HepG2 (cell line): Measurements from ENCODE around the gene RABEP2. TPM values are rescaled to one million over a fixed set of nuclear protein-coding genes. Genes with fewer than 3 reads are reported as not detected.
A peak's percentile ranks its signal among the peaks of the same experiment; 100 is the strongest.

ENCODE experiments used
- ARNT ChIP-seq: fragments of 450-650 bp; IDR thresholded peaks from 2 replicates; pipeline ENCODE4 v1.6.1; 2017
- ATAD3A ChIP-seq: sonication (generic); formaldehyde crosslinking; IDR thresholded peaks from 2 replicates; pipeline ENCODE4 v1.4.0; 2020; ENCODE audit warnings: missing genetic modification reagents
- DMAP1 ChIP-seq: IDR thresholded peaks from 2 replicates; pipeline ENCODE4 v1.6.1; 2016
- FOXM1 ChIP-seq: sonication (generic); formaldehyde crosslinking; IDR thresholded peaks from 2 replicates; pipeline ENCODE4 v1.5.0; 2020; ENCODE audit warnings: missing genetic modification reagents
- GATA4 ChIP-seq: sonication (generic); IDR thresholded peaks from 2 replicates; pipeline ENCODE4 v1.6.1; 2016; ENCODE audit warnings: antibody characterized with exemption, low read depth, borderline replicate concordance
- KLF16 ChIP-seq, 2 experiments: sonication (generic) in 1 of 2; formaldehyde crosslinking in 1 of 2; IDR thresholded peaks; 2 replicates each; pipeline versions ENCODE4 v1.6.1 to v1.8.0; 2016 to 2023; ENCODE audit warnings: missing genetic modification reagents in 2 of 2, missing compliant biosample characterization in 1 of 2
- LCORL ChIP-seq, 2 experiments: fragments of 450-650 bp in 1 of 2; sonication (generic) in 1 of 2; formaldehyde crosslinking in 1 of 2; IDR thresholded peaks; 2 replicates each; pipeline versions ENCODE4 v1.5.0 to v1.6.1; 2017 to 2020; ENCODE audit warnings: antibody characterized with exemption in 1 of 2, missing genetic modification reagents in 1 of 2
- NFATC3 ChIP-seq: sonication (generic); formaldehyde crosslinking; IDR thresholded peaks from 2 replicates; pipeline ENCODE4 v1.5.1; 2020; ENCODE audit warnings: mild to moderate bottlenecking, missing genetic modification reagents
- NR2F6 ChIP-seq, 2 experiments: IDR thresholded peaks; 2 replicates each; pipeline ENCODE4 v1.6.1; 2016; ENCODE audit warnings: antibody characterized with exemption in 1 of 2, mild to moderate bottlenecking in 1 of 2
- PCBP1 ChIP-seq: fragments of 200-400 bp; formaldehyde crosslinking; IDR thresholded peaks from 2 replicates; pipeline ENCODE4 v1.6.1; 2017; ENCODE audit warnings: mild to moderate bottlenecking, low read depth, low read length, borderline replicate concordance
- PTBP1 ChIP-seq: fragments of 200-400 bp; formaldehyde crosslinking; IDR thresholded peaks from 2 replicates; pipeline ENCODE4 v1.6.1; 2018; ENCODE audit warnings: low read length, low read depth; ENCODE audit not compliant: poor library complexity, severe bottlenecking
- ZNF431 ChIP-seq: sonication (generic); formaldehyde crosslinking; IDR thresholded peaks from 2 replicates; pipeline ENCODE4 v1.9.0; 2022; ENCODE audit warnings: missing genetic modification reagents, low read depth, mild to moderate bottlenecking, borderline replicate concordance
- ZNF496 ChIP-seq: sonication (generic); formaldehyde crosslinking; IDR thresholded peaks from 2 replicates; pipeline ENCODE4 v1.8.1; 2023; ENCODE audit warnings: mild to moderate bottlenecking, moderate library complexity, missing genetic modification reagents; ENCODE audit not compliant: insufficient replicate concordance
- ZNF562 ChIP-seq: sonication (generic); formaldehyde crosslinking; IDR thresholded peaks from 2 replicates; pipeline ENCODE4 v1.8.0; 2022; ENCODE audit warnings: missing genetic modification reagents, borderline replicate concordance
- ZNF703 ChIP-seq: sonication (generic); formaldehyde crosslinking; IDR thresholded peaks from 2 replicates; pipeline ENCODE4 v1.5.1; 2020; ENCODE audit warnings: missing genetic modification reagents, mild to moderate bottlenecking, moderate library complexity, borderline replicate concordance
- ZNF773 ChIP-seq: sonication (generic); formaldehyde crosslinking; IDR thresholded peaks from 2 replicates; pipeline ENCODE4 v1.4.0; 2020; ENCODE audit warnings: missing genetic modification reagents, borderline replicate concordance
- ZSCAN20 ChIP-seq: sonication (generic); formaldehyde crosslinking; IDR thresholded peaks from 2 replicates; pipeline ENCODE4 v1.4.0; 2020; ENCODE audit warnings: missing genetic modification reagents, mild to moderate bottlenecking, borderline replicate concordance
- polyA plus RNA-seq, 8 experiments: library from polyadenylated mRNA; depleted of rRNA in 3 of 8; stranded (reverse) in 7 of 8; unstranded in 1 of 8; fragments of >200 nt; fragmentation: Illumina TruSeq in 4 of 8; extraction: Trizol in 4 of 8; gene quantifications; 2 replicates each; pipeline versions ENCODE4 v1.2.1 to v1.2.3, GENCODE V29; 2011 to 2016; ENCODE audit warnings: low read depth in 4 of 8, missing spikeins in 1 of 8, mixed read lengths in 1 of 8; ENCODE audit not compliant: insufficient read depth in 1 of 8
- total RNA-seq, 5 experiments: library from RNA; depleted of rRNA; stranded (reverse); fragments of >200 nt; fragmentation: Illumina TruSeq; extraction: Trizol; gene quantifications; 2 replicates each; pipeline ENCODE4 v1.2.3, GENCODE V29; 2016; ENCODE audit warnings: low read depth in 1 of 5
- TF ChIP-seq, protein P1 (sequence below), 2 experiments: fragments of 450-650 bp in 1 of 2; sonication (generic) in 1 of 2; formaldehyde crosslinking in 1 of 2; IDR thresholded peaks; 2 replicates each; pipeline versions ENCODE4 v1.6.1 to v1.8.0; 2016 to 2022; ENCODE audit warnings: antibody characterized with exemption in 1 of 2, mild to moderate bottlenecking in 1 of 2, missing genetic modification reagents in 1 of 2
- TF ChIP-seq, protein P2 (sequence below): sonication (generic); formaldehyde crosslinking; IDR thresholded peaks from 2 replicates; pipeline ENCODE4 v1.5.0; 2020; ENCODE audit warnings: missing genetic modification reagents, mild to moderate bottlenecking, borderline replicate concordance

Gene RABEP2
- total and polyA plus RNA-seq, 2 of the 13 experiments (the other 11 are each of a cell fraction or from before 2014, with no cell fraction given), result 10.8 to 18.4 TPM

DNA sequence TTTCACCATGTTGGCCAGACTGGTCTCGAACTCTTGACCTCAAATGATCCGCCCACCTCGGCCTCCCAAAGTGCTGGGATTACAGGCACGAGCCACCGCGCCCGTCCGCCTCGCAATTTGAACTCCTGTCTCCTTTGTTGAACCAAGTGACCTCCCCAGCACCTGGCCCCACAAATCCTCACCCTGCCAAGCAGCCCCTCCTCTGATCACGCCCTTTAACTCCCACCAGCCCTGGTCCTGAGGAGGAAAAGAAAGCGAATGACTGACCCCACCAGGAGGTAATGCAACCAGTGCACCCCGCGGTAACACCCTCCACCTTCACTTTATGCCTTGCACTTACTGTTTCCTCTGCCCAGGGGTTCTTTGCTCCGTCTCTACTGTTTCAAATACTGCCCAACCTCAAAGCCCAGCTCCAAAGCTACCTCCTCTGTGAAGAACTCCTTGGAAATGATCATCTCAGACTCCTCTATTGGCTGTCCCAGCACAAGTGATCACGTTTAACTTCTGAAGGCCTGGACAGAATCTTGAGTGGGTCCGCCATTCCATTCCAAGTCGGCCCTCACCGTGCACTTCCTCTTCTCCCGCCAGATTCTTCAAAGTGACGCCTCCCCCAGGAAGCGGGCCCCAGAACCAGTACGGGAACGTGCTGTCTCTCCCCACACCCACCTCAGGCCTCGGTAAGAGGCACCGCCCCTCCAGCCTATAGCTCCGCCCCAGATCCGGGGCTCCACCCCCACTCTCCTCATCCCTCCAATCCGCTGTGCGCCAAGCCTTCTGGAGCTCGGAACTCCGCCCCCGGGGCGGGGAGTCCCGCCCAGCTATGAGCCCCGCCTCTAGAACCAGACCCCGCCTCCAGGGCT, 11.1 kb upstream of the RABEP2 start (continued):
- TF ChIP-seq PCBP1 (0 out of 2 replicates have a peak, but pooled peaks have one; percentile 41), ZNF562 (CRISPR knock-in tag) (no peak; the same call in 1 of the 2 replicates), LCORL (IDR thresholded peaks at IDR 0.05) (no peak), LCORL (CRISPR knock-in tag; IDR thresholded peaks at IDR 0.05) (peak; percentile 46; the same call in 1 of the 2 replicates), GATA4 (no peak), DMAP1 (CRISPR knock-in tag) (no peak), ZNF703 (CRISPR knock-in tag) (no peak), NR2F6 (IDR thresholded peaks at IDR 0.05) (no peak), NR2F6 (CRISPR knock-in tag; IDR thresholded peaks at IDR 0.05) (no peak), PTBP1 (no peak), KLF16 (CRISPR knock-in tag; IDR thresholded peaks at IDR 0.05) (no peak; a peak in 1 of 4 replicates), NFATC3 (CRISPR knock-in tag) (no peak), ZNF773 (CRISPR knock-in tag) (no peak), ZSCAN20 (CRISPR knock-in tag) (no peak), ATAD3A (CRISPR knock-in tag) (no peak), ARNT (no peak), ZNF496 (CRISPR knock-in tag) (no peak), FOXM1 (CRISPR knock-in tag) (no peak), ZNF431 (no peak)
- TF ChIP-seq, protein P1, sequence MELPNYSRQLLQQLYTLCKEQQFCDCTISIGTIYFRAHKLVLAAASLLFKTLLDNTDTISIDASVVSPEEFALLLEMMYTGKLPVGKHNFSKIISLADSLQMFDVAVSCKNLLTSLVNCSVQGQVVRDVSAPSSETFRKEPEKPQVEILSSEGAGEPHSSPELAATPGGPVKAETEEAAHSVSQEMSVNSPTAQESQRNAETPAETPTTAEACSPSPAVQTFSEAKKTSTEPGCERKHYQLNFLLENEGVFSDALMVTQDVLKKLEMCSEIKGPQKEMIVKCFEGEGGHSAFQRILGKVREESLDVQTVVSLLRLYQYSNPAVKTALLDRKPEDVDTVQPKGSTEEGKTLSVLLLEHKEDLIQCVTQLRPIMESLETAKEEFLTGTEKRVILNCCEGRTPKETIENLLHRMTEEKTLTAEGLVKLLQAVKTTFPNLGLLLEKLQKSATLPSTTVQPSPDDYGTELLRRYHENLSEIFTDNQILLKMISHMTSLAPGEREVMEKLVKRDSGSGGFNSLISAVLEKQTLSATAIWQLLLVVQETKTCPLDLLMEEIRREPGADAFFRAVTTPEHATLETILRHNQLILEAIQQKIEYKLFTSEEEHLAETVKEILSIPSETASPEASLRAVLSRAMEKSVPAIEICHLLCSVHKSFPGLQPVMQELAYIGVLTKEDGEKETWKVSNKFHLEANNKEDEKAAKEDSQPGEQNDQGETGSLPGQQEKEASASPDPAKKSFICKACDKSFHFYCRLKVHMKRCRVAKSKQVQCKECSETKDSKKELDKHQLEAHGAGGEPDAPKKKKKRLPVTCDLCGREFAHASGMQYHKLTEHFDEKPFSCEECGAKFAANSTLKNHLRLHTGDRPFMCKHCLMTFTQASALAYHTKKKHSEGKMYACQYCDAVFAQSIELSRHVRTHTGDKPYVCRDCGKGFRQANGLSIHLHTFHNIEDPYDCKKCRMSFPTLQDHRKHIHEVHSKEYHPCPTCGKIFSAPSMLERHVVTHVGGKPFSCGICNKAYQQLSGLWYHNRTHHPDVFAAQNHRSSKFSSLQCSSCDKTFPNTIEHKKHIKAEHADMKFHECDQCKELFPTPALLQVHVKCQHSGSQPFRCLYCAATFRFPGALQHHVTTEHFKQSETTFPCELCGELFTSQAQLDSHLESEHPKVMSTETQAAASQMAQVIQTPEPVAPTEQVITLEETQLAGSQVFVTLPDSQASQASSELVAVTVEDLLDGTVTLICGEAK (IDR thresholded peaks at IDR 0.05), result no peak
- TF ChIP-seq, protein P1 (CRISPR knock-in tag; IDR thresholded peaks at IDR 0.05), result no peak
- TF ChIP-seq, protein P2, sequence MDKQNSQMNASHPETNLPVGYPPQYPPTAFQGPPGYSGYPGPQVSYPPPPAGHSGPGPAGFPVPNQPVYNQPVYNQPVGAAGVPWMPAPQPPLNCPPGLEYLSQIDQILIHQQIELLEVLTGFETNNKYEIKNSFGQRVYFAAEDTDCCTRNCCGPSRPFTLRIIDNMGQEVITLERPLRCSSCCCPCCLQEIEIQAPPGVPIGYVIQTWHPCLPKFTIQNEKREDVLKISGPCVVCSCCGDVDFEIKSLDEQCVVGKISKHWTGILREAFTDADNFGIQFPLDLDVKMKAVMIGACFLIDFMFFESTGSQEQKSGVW (CRISPR knock-in tag), result no peak
